ENCODE data around the gene AKAP12.

AKAP12 gene, protein sequence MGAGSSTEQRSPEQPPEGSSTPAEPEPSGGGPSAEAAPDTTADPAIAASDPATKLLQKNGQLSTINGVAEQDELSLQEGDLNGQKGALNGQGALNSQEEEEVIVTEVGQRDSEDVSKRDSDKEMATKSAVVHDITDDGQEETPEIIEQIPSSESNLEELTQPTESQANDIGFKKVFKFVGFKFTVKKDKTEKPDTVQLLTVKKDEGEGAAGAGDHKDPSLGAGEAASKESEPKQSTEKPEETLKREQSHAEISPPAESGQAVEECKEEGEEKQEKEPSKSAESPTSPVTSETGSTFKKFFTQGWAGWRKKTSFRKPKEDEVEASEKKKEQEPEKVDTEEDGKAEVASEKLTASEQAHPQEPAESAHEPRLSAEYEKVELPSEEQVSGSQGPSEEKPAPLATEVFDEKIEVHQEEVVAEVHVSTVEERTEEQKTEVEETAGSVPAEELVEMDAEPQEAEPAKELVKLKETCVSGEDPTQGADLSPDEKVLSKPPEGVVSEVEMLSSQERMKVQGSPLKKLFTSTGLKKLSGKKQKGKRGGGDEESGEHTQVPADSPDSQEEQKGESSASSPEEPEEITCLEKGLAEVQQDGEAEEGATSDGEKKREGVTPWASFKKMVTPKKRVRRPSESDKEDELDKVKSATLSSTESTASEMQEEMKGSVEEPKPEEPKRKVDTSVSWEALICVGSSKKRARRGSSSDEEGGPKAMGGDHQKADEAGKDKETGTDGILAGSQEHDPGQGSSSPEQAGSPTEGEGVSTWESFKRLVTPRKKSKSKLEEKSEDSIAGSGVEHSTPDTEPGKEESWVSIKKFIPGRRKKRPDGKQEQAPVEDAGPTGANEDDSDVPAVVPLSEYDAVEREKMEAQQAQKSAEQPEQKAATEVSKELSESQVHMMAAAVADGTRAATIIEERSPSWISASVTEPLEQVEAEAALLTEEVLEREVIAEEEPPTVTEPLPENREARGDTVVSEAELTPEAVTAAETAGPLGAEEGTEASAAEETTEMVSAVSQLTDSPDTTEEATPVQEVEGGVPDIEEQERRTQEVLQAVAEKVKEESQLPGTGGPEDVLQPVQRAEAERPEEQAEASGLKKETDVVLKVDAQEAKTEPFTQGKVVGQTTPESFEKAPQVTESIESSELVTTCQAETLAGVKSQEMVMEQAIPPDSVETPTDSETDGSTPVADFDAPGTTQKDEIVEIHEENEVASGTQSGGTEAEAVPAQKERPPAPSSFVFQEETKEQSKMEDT (N-terminal part only)

DNA sequence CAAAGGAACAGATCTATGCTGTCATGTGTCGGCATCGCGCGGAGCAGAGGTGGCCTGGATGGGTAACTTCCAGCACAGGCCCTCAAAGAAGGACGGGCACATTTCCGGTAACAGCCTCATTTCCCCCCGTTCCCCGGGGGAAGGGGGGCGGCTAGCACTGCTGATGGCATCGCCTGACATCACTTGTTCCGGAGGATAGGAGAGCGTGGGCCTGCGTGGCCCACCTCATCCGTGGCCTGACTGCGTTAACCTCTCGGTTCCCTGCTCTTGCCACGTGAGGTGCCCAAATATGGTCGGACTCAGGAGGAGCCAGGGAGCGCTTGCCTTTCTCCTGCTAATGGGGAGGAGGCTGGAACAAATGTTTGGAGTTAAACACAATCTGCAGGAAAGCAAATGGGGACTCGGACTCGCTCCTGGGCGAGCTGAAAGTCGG lies at the start of gene AKAP12:
Gene AKAP12, plus strand, starts transcription at position 365 of the 433 bp plus-strand sequence. CDS start 596 bp downstream, outside the sequence.
- ChIA-PET POLR2A (interaction anchor here (0.7 to 2.2 kb wide), 5 partner anchors 9 to 348 kb away, joined by 3 to 8 read pairs (median 3); no protein-coding TSS in a partner anchor), CTCF (interaction anchor here (0.8 to 2.0 kb wide), 5 partner anchors 10 to 85 kb away, joined by 3 to 7 read pairs (median 4); no protein-coding TSS in a partner anchor)
- TF ChIP-seq, protein P1, sequence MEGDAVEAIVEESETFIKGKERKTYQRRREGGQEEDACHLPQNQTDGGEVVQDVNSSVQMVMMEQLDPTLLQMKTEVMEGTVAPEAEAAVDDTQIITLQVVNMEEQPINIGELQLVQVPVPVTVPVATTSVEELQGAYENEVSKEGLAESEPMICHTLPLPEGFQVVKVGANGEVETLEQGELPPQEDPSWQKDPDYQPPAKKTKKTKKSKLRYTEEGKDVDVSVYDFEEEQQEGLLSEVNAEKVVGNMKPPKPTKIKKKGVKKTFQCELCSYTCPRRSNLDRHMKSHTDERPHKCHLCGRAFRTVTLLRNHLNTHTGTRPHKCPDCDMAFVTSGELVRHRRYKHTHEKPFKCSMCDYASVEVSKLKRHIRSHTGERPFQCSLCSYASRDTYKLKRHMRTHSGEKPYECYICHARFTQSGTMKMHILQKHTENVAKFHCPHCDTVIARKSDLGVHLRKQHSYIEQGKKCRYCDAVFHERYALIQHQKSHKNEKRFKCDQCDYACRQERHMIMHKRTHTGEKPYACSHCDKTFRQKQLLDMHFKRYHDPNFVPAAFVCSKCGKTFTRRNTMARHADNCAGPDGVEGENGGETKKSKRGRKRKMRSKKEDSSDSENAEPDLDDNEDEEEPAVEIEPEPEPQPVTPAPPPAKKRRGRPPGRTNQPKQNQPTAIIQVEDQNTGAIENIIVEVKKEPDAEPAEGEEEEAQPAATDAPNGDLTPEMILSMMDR (IDR thresholded peaks at IDR 0.05; ENCODE audit: insufficient read depth, low read length, missing control alignments) = no peak
- DNase-seq (ENCODE audit: low read depth, low spot score) = no peak
- H3K4me3 ChIP-seq (ENCODE audit: low read depth, low read length) = peak within 1 kb of the TSS; percentile 86

DNA sequence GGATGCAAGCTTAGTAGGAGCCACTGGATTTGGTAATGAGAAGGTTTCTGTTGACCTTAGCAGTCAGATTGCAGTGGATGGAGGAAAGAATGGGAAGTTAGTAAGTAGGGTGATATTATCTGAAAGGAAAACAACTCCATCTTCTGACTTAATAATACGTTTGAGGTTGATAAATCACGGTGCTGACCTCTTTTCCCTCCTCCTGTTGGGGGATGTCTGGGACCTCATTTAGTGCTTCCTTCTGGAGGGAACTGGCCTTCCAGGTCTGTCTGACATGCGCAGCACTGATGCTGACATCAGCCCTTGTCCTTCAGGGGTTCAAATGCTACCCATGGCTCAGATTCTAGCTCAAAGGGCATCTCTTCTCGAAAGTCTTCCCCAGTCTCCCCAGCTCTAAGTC lies 48.2 kb upstream of the AKAP12 start:
- TF ChIP-seq, protein P1 (IDR thresholded peaks at IDR 0.05; ENCODE audit: insufficient read depth, low read length, missing control alignments) = no peak
- H3K4me3 ChIP-seq (ENCODE audit: low read depth, low read length) = no peak overlapping the region
- ChIA-PET POLR2A (no interaction called here), CTCF (no interaction called here)
- DNase-seq (ENCODE audit: low read depth, low spot score) = no peak

DNA sequence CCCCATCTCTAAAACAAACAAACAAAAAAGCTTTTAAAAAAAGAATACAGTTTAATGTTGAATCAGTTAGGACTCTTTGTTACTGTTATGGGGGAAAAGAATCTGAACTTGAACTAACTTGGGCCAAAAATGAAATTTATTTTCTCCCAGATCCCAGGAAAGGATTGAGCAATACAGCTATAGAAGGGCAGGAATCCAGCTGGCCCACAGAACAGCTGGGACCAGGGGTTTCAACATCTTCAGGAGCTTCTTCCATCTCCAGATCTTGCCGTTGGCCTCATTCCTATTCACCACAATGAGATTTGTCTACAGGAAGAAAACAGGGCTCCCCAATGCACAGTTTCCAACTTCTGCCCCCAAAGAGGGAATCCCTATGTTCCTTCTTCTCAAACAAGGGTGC lies 43.2 kb upstream of the AKAP12 start:
- ChIA-PET POLR2A (no interaction called here), CTCF (no interaction called here)
- no peak overlapping the region for H3K4me3 ChIP-seq (ENCODE audit: low read depth, low read length)
- TF ChIP-seq, protein P1 (IDR thresholded peaks at IDR 0.05; ENCODE audit: insufficient read depth, low read length, missing control alignments) = no peak
- DNase-seq (ENCODE audit: low read depth, low spot score) = peak; percentile 26

DNA sequence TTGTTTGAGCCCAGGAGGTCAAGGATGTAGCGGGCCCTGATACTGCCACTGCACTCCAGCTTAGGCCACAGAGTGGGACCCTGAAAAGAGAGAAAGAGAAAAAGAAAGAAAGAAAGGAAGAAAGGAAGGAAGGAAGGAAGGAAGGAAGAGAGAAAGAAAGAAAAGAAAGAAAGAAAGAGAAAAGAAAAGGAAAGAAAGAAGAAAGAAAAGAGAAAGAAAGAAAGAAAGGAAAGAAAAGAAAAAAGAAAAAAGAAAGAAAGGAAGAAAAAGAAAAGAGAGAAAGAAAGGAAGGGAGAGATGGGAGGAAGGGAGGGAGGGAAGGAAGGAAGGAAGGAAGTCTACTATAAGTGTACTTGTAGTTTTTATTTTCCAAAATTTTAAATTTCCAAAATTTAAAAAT lies 42.2 kb upstream of the AKAP12 start:
- TF ChIP-seq, protein P1 (IDR thresholded peaks at IDR 0.05; ENCODE audit: insufficient read depth, low read length, missing control alignments) = no peak
- no peak overlapping the region for H3K4me3 ChIP-seq (ENCODE audit: low read depth, low read length)
- ChIA-PET CTCF (interaction anchor here (1.6 kb wide), 1 partner anchor 127 kb away, joined by 3 read pairs; no protein-coding TSS in a partner anchor), POLR2A (no interaction called here)
- DNase-seq (ENCODE audit: low read depth, low spot score) = no peak

DNA sequence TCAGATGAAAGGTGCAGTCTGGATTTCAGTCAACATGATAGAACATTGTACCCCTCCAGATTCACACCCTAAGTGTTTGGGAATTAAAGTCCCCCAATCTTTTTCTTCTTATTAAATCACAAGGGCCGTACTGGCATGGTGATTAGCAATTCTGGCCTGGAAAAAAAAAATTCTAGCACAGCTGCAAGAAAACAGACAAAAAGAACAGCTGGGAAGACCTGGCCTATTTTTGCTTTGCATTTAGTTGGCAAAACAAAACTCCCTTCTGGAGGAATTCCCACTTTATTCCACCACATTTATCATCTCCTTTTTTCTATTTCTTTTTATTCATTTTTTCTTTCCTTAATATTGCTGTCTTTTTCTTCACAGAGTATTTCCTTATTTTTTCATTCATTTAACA lies 39.8 kb upstream of the AKAP12 start:
- DNase-seq (ENCODE audit: low read depth, low spot score) = no peak
- TF ChIP-seq, protein P1 (IDR thresholded peaks at IDR 0.05; ENCODE audit: insufficient read depth, low read length, missing control alignments) = no peak
- no peak overlapping the region for H3K4me3 ChIP-seq (ENCODE audit: low read depth, low read length)
- ChIA-PET CTCF (no interaction called here), POLR2A (no interaction called here)

All from AG04449 (cell line).